WTC11 (cell line): Measurements from ENCODE around the gene ITGA8.

Experiments used
- CREM ChIP-seq: sonication (generic); formaldehyde crosslinking; IDR thresholded peaks from 2 replicates; pipeline ENCODE4 v1.8.1; 2022; ENCODE audit warnings: mild to moderate bottlenecking, missing genetic modification reagents, moderate library complexity
- FOXK1 ChIP-seq: sonication (generic); formaldehyde crosslinking; IDR thresholded peaks from 2 replicates; pipeline ENCODE4 v1.8.0; 2022; ENCODE audit warnings: mild to moderate bottlenecking, moderate library complexity, missing genetic modification reagents
- MYBL2 ChIP-seq: sonication (generic); formaldehyde crosslinking; IDR thresholded peaks from 2 replicates; pipeline ENCODE4 v1.8.1; 2023; ENCODE audit warnings: mild to moderate bottlenecking, moderate library complexity, missing genetic modification reagents
- NR1H2 ChIP-seq: sonication (generic); formaldehyde crosslinking; IDR thresholded peaks from 2 replicates; pipeline ENCODE4 v1.9.0; 2021; ENCODE audit warnings: mild to moderate bottlenecking, moderate library complexity, missing genetic modification reagents
- TEAD1 ChIP-seq: sonication (generic); formaldehyde crosslinking; IDR thresholded peaks from 2 replicates; pipeline ENCODE4 v1.8.0; 2022; ENCODE audit warnings: mild to moderate bottlenecking, missing genetic modification reagents
- TEAD4 ChIP-seq: sonication (generic); formaldehyde crosslinking; IDR thresholded peaks from 2 replicates; pipeline ENCODE4 v1.8.0; 2022; ENCODE audit warnings: mild to moderate bottlenecking, missing genetic modification reagents
- ZNF263 ChIP-seq: sonication (generic); formaldehyde crosslinking; IDR thresholded peaks from 2 replicates; pipeline ENCODE4 v1.8.1; 2022; ENCODE audit warnings: low read depth, mild to moderate bottlenecking, moderate library complexity, missing genetic modification reagents
- ZNF423 ChIP-seq: fragments of 250-450 bp; sonication (Bioruptor Pico); IDR thresholded peaks from 2 replicates; pipeline ENCODE4 v2.1.2; 2022; ENCODE audit warnings: mild to moderate bottlenecking, moderate library complexity
- TF ChIP-seq, protein P1 (sequence below): fragments of 200-600 bp; IDR thresholded peaks from 2 replicates; pipeline ENCODE4 v1.8.0; 2022; ENCODE audit warnings: antibody characterized with exemption
- TF ChIP-seq, protein P2 (sequence below): sonication (generic); formaldehyde crosslinking; IDR thresholded peaks from 2 replicates; pipeline ENCODE4 v1.8.0; 2023; ENCODE audit warnings: missing genetic modification reagents, mild to moderate bottlenecking, borderline replicate concordance
- TF ChIP-seq, protein P3 (sequence below): sonication (generic); formaldehyde crosslinking; IDR thresholded peaks from 2 replicates; pipeline ENCODE4 v1.8.0; 2022; ENCODE audit warnings: missing genetic modification reagents
- TF ChIP-seq, protein P4 (sequence below): sonication (generic); formaldehyde crosslinking; IDR thresholded peaks from 2 replicates; pipeline ENCODE4 v1.8.0; 2022; ENCODE audit warnings: mild to moderate bottlenecking, missing genetic modification reagents

DNA sequence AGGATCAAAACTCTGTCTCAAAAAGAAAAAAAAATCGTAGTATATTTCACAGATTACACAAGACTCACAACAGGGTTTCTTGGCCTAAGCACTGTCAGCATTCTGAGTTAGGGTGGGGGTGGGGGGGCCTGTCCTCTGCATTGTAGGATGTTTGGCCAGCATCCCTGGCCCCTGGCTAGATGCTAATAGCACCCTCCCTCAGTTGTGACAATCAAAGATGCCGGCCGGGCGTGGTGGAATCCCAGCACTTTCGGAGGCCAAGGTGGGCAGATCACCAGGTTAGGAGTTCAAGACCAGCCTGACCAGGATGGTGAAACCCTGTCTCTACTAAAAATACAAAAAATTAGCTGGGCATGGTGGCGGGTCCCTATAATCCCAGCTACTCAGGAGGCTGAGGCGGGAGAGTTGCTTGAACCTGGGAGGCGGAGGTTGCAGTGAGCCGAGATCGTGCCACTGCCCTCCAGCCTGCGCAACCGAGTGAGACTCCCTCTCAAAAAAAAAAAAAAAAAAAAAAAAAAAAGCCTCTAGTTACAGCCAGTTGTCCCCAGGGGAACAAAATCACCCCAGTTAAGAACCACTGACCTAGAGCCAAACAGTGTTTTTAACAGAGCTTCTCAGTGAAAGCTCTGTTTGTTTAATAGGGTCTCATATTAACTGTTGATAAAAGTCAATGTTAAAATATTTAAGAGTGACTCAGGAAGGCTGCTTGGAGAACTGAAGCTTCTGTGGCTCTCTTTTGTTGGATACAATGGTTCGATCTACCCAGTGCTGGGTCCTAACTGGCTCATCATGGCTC is 187.6 kb downstream of the ITGA8 start:
- TF ChIP-seq, protein P1, sequence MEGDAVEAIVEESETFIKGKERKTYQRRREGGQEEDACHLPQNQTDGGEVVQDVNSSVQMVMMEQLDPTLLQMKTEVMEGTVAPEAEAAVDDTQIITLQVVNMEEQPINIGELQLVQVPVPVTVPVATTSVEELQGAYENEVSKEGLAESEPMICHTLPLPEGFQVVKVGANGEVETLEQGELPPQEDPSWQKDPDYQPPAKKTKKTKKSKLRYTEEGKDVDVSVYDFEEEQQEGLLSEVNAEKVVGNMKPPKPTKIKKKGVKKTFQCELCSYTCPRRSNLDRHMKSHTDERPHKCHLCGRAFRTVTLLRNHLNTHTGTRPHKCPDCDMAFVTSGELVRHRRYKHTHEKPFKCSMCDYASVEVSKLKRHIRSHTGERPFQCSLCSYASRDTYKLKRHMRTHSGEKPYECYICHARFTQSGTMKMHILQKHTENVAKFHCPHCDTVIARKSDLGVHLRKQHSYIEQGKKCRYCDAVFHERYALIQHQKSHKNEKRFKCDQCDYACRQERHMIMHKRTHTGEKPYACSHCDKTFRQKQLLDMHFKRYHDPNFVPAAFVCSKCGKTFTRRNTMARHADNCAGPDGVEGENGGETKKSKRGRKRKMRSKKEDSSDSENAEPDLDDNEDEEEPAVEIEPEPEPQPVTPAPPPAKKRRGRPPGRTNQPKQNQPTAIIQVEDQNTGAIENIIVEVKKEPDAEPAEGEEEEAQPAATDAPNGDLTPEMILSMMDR: no peak
- TF ChIP-seq FOXK1 (CRISPR knock-in tag) (no peak), ZNF263 (CRISPR knock-in tag) (no peak), ZNF423 (CRISPR knock-in tag) (no peak), TEAD4 (no peak), TEAD1 (no peak), CREM (no peak), MYBL2 (CRISPR knock-in tag) (no peak), NR1H2 (CRISPR knock-in tag) (no peak)
- TF ChIP-seq, protein P2, sequence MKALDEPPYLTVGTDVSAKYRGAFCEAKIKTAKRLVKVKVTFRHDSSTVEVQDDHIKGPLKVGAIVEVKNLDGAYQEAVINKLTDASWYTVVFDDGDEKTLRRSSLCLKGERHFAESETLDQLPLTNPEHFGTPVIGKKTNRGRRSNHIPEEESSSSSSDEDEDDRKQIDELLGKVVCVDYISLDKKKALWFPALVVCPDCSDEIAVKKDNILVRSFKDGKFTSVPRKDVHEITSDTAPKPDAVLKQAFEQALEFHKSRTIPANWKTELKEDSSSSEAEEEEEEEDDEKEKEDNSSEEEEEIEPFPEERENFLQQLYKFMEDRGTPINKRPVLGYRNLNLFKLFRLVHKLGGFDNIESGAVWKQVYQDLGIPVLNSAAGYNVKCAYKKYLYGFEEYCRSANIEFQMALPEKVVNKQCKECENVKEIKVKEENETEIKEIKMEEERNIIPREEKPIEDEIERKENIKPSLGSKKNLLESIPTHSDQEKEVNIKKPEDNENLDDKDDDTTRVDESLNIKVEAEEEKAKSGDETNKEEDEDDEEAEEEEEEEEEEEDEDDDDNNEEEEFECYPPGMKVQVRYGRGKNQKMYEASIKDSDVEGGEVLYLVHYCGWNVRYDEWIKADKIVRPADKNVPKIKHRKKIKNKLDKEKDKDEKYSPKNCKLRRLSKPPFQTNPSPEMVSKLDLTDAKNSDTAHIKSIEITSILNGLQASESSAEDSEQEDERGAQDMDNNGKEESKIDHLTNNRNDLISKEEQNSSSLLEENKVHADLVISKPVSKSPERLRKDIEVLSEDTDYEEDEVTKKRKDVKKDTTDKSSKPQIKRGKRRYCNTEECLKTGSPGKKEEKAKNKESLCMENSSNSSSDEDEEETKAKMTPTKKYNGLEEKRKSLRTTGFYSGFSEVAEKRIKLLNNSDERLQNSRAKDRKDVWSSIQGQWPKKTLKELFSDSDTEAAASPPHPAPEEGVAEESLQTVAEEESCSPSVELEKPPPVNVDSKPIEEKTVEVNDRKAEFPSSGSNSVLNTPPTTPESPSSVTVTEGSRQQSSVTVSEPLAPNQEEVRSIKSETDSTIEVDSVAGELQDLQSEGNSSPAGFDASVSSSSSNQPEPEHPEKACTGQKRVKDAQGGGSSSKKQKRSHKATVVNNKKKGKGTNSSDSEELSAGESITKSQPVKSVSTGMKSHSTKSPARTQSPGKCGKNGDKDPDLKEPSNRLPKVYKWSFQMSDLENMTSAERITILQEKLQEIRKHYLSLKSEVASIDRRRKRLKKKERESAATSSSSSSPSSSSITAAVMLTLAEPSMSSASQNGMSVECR (CRISPR knock-in tag): no peak
- TF ChIP-seq, protein P3, sequence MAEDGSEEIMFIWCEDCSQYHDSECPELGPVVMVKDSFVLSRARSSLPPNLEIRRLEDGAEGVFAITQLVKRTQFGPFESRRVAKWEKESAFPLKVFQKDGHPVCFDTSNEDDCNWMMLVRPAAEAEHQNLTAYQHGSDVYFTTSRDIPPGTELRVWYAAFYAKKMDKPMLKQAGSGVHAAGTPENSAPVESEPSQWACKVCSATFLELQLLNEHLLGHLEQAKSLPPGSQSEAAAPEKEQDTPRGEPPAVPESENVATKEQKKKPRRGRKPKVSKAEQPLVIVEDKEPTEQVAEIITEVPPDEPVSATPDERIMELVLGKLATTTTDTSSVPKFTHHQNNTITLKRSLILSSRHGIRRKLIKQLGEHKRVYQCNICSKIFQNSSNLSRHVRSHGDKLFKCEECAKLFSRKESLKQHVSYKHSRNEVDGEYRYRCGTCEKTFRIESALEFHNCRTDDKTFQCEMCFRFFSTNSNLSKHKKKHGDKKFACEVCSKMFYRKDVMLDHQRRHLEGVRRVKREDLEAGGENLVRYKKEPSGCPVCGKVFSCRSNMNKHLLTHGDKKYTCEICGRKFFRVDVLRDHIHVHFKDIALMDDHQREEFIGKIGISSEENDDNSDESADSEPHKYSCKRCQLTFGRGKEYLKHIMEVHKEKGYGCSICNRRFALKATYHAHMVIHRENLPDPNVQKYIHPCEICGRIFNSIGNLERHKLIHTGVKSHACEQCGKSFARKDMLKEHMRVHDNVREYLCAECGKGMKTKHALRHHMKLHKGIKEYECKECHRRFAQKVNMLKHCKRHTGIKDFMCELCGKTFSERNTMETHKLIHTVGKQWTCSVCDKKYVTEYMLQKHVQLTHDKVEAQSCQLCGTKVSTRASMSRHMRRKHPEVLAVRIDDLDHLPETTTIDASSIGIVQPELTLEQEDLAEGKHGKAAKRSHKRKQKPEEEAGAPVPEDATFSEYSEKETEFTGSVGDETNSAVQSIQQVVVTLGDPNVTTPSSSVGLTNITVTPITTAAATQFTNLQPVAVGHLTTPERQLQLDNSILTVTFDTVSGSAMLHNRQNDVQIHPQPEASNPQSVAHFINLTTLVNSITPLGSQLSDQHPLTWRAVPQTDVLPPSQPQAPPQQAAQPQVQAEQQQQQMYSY (CRISPR knock-in tag): no peak
- TF ChIP-seq, protein P4, sequence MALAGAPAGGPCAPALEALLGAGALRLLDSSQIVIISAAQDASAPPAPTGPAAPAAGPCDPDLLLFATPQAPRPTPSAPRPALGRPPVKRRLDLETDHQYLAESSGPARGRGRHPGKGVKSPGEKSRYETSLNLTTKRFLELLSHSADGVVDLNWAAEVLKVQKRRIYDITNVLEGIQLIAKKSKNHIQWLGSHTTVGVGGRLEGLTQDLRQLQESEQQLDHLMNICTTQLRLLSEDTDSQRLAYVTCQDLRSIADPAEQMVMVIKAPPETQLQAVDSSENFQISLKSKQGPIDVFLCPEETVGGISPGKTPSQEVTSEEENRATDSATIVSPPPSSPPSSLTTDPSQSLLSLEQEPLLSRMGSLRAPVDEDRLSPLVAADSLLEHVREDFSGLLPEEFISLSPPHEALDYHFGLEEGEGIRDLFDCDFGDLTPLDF (CRISPR knock-in tag): no peak
